GM18505 (cell line): ENCODE data around the gene ITIH3.

Experiments
- ATAC-seq: cut with Tn5 transposase; IDR thresholded peaks from one replicate; pipeline ENCODE4 v1.9.1; 2021; ENCODE audit not compliant: unreplicated experiment
- POLR2A ChIP-seq: IDR thresholded peaks from 4 replicates; pipeline ENCODE4 v1.6.1; 2011; ENCODE audit warnings: borderline replicate concordance; ENCODE audit not compliant: insufficient read depth, insufficient read length; ENCODE audit errors: extremely low read depth

ITIH3 gene

DNA sequence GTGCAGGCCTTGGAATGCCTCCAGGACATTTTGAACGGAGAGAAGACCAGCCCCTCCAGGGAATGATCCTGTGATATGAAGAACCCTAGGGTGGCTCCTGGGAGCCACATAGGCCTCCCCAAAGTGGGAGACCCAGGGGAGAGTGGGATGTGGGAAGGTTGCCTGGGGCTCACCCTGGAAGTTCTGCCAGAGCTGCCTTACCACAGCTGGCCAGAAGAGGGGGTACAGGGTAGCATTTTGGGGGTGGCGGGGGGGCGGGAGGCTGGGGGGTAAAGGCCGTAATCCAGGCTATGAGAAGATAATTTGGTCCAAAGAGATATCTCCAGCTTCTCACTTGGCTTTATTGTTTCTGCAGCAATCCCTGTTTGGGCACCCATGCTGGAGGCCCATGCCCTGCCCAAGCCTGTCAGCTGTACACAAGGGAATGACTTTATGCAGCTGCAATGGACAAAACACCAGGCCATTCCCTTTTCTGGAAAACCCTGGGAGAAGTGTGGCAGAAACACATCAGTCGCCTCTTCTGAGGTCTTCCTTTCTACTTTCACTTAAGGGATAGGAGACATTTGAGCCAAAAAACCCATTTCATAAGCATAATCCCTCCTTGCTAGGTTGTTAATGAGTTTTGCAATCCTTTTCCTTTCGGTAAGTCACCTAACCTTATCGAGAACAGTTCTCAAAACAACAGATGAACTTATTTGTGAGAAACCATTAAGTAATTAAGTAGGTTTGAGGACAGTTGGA, 51.3 kb downstream of the ITIH3 start:
- TF ChIP-seq POLR2A = no peak
- ATAC-seq = no peak

DNA sequence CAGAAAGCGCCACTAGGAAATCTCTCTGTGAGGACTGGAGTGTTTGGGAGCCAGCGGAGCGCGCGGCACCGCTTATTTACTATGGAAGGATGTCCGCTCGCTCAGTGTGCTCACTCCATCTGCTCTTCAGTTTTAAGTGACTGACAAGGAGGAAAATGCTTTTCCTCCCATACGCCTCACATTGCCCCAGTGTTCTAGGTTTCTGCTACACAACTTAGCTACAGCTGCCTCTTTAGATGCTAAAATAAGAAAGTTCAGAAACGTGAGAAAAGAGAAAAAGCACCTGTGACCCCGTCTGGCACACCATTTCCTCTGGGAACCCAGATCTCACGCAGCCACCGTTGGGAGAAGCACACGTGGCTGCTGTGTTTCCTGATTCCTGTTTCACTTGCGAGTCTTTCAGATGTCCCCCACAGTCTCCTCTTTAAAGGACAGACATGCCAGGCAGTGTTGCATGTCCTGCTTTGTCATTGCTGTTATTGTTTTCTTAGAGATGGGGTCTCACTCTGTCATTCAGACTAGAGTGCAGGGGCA, 51.9 kb downstream of the ITIH3 start:
- TF ChIP-seq POLR2A = no peak
- no peak for ATAC-seq

DNA sequence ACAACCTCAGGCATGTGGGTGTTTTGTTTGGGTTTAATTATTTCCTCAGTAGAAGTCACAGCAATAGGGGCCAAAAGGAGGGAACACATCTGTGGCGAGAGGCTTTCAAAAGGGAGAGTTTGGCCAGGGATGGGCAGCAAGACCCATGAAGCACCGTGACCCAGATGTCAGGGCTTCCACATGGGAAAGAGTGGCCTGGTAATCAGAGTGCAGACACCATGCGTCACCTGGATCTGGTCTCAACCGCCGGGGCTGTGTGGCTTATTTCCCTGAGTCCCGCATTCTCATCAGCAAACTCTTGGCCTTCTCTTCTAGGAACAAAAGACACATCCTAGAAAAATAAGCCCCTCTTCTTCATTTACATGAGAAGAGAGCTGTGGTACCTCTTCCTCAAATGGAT, 52.6 kb downstream of the ITIH3 start:
- ATAC-seq = no peak
- no peak for TF ChIP-seq POLR2A

DNA sequence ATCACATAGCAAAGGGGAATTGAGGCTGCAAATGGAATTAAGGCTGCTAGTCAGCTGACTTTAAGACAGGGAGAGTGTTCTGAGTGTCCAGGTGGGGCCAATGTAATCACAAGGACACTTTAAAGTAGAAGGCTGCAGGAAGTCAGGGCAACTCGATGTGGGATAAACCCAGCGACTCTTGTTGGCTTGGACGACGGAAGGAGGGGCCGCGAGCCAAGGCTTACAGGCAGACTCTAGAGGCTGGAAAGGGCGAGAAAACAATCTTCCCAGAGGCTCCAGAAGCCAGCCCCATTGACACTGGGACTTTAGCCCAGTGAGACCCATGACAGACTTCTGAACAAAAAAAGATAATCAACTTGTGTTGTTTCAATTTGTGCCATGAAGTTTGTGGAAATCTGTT, 53.1 kb downstream of the ITIH3 start:
- TF ChIP-seq POLR2A = no peak
- ATAC-seq = no peak

DNA sequence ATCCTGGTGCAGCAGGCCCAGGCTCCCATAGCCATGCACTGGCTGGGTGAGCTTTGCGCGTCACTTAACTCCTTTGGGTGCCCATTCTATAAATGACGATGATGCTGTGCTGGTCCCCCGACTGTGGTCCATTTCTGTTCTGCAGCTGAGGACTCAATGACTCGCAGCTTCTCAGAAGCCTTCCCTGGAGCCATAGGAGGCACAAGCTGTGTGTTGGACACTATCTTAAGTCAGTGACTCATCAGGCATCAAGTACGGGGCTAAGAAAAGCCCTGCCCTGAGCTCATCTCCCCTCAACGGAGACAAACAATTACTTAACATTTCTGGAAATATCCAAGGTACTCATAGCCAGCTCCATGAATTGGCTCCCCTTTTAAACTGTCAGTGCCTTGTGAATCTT, 54.0 kb downstream of the ITIH3 start:
- TF ChIP-seq POLR2A = no peak
- ATAC-seq = no peak

DNA sequence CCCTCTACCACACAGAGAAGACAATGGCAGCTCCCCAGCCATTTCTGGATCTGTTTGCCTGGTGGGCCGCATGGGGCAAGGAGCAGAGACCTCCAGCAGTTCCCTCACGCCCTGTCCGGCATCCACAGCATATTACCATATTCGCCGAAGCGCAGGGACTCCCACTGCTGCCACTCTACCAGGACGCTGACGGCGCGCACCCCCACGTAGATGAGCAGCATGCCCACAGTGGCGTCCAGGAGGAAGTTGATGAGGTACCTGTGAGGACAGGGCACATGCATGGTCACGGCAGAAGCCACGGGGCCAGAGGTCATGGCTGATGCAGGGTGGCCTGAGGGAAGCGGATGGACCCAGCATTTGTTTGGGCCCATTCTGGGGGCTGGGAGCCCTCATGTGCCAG, 55.1 kb downstream of the ITIH3 start:
- no peak for TF ChIP-seq POLR2A

DNA sequence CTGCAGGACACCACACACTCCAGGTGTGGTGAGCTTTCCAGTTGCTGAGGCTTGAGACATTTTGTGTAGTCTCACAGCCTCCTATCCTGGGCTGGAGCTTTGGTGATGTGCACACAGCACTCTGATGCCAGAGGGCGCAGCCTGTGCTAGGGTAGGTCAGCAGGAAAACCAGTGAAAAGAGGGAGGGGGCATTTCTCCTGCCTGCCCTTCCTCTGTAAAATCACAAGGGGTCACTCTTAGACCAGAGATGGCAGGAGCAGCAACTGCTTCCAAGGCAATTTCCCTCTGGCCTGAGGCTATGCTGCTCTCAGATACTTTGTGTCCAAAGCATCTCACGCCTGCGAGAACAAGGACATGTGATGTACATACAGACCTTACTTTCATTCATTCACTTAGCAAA, 56.8 kb downstream of the ITIH3 start:
- no peak for ATAC-seq

More for the DNA sequence above, 55.1 kb downstream of the ITIH3 start:
- no peak for ATAC-seq

DNA sequence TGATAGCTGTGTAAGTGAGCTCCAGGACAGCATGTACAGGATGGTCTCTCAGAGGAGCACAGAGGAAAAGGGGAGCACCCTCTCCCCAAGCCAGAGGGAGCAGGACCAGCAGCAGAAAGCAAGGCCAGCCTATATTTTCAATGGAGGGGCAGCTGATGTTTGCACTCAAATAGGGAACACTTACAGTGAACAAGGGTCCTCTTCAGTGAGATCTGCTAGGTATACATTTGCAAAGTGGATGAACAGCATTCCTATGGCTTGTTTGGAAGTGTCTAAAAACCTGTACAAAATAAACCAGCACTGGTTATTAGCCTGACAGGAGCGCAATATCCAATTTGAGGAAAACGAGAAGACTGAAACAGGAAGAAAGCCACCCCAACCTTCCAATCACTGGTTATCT, 57.8 kb downstream of the ITIH3 start:
- no peak for ATAC-seq

More for the DNA sequence above, 56.8 kb downstream of the ITIH3 start:
- TF ChIP-seq POLR2A = no peak

DNA sequence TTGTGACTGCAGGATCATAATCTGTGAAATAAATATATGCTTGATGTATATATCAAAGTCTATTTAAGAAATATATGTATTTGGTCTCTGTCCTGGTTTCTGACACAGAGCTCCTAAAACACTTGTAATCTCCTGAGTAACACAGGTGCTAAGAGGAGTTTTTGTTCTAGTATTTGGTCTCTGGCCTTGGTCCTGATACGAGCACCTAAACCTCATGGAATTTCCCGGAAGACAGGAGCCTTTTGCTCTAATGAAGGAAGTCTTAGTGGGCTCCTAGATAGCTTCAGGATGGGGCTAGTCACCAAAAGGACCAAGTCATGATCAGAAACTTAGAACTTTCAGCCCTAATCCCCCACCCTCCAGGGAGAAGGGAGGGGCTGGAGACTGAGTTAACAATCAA, 59.4 kb downstream of the ITIH3 start:
- TF ChIP-seq POLR2A = no peak
- ATAC-seq = no peak

More for the DNA sequence above, 57.8 kb downstream of the ITIH3 start:
- TF ChIP-seq POLR2A = no peak

DNA sequence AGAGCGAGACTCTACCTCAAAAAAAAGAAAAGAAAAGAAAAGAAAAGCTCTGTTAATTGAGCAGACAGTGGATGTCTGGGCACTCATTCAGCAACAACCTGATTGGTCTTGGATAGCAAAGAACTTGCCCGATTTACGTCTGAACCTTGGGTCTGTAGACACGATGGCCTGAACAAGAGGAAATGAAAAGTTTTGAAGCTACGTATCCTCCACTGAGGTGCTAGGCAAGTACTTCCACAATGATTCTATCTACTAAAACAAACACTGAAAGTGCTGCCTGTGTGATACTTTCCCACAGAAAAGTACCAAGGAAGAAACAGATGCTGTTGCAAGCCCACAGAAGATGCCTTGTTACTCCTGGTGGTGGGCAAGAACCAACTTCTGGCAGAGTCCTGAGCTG, 62.1 kb downstream of the ITIH3 start:
- ATAC-seq = no peak
- no peak for TF ChIP-seq POLR2A

DNA sequence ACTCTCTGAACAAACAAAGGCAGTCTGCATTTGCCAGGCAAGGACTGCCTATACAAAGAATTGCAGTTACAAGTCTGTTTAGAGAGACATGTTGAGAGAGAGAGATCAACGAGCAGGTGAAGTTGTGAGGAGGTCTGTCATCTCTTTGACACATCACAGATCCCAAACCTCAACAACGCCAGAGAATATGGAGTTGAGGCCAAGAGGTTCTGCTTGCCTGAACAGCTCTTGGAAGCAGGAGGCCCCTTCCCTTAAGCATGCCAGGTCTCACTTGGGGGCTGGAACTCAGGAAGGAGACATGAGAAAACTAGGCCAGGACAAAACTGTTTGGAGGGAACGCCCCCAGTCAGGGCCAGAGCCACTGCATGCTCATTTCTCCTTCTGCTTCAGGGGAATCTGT, 62.5 kb downstream of the ITIH3 start:
- no peak for ATAC-seq
- TF ChIP-seq POLR2A = no peak

DNA sequence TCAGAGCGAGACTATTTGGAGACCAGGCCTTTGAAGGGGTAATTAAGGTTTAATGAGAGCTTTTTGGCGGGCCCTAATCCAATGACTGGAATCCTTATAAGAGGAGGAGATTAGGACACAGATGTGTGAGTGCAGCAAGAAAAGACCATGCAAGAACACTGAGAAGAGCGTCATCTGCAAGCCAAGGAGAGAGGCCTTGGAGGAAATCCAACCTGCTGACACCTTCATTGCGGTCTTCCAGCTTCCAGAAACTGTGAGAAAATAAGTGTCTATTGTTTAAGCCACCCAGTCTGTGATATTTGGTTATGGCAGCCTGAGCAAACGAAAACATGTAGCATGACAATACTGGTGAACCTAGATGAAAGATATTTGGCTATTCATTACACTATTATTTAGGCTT, 63.3 kb downstream of the ITIH3 start:
- TF ChIP-seq POLR2A = no peak
- ATAC-seq = no peak
